ENCODE results near the gene NELFB.

The NELFB gene

DNA sequence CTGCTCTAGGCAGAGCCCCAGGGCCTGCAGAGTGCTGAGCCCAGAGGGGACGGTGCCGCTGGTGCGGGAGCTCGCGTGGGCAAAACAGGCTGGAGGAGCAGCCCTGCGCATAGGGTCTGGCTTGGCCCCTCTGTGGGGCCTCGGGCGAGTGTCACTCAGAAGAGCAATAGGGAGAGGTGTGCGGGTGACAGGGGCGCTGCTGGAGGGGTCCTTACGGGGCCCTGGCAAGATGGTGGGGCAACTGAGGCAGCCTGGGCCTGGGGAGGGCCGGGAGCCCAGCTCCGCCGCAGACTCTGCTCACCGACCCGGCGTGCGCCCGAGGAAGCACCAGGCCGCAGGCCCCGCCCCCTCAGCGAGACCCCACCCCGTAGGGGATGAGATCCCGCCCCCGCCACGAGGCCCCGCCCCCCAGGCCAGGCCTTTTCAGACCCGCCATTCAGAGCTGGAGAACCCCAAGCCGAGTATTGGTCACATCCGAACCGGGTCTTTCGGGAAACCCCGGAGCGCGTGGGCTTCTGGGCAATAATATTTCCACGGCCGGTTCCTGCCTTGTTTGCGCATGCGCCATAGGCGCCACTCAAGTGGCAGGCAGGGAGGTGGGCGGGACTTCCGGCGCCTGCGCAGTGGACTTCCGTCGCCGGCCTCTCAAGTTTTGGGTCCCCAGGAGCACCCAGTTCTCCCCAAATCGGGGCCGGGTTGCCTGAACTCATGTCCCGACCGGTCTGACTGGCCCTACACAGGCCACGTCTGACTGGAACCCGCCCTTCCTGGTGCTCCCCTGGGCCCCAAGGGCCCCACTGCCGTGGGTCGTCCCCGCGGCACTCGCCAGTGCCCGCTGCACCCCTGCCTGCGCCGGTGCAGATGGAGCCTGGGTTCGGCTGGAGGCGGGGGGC is 31.8 kb upstream of the NELFB start:
- DNase-seq: peak; percentile 93 to 96

DNA sequence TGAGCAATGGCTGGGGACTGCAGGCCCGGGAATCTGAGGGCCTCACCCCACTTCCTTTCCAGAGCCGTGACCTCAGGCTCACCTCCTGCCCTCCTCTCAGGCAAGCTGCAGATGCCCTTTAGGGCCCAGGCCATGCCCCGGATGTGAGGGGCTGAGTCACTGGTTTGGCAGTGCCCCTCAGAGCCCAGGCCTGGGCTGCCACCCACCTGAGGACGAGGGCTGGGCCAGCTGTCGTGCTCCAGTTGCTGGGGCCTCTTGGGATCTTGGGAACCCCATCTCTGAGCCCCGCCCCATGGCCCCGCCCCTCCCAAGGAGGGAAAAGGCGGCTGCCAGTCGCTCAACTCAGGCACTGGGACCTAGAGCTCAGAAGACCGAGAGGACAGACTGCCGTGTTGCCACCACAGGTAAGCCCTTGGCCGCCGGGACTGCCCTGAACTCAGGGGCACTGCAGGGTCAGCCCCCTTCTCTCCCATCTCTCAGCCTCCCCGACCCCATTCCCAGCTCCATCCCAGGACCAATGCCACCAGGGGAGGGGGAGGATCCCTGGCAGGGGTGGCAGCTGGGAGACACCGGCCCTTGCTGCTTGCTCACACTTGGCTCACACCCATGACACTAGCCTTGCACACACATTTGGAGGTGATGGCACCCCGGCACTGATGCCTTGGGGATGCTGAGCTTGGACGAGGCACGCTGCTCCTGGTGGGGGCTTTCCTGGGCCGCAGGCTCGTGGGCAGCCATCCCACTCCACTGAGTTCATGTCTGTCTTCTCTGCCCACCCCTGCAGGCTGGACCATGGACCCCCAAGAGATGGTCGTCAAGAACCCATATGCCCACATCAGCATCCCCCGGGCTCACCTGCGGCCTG is 30.1 kb upstream of the NELFB start, which contains the start of gene CYSRT1:
TSS of gene CYSRT1 (plus strand) at position 345 of the 865 bp plus-strand sequence. CDS start at position 793, 448 bp downstream.
- no peak for DNase-seq

DNA sequence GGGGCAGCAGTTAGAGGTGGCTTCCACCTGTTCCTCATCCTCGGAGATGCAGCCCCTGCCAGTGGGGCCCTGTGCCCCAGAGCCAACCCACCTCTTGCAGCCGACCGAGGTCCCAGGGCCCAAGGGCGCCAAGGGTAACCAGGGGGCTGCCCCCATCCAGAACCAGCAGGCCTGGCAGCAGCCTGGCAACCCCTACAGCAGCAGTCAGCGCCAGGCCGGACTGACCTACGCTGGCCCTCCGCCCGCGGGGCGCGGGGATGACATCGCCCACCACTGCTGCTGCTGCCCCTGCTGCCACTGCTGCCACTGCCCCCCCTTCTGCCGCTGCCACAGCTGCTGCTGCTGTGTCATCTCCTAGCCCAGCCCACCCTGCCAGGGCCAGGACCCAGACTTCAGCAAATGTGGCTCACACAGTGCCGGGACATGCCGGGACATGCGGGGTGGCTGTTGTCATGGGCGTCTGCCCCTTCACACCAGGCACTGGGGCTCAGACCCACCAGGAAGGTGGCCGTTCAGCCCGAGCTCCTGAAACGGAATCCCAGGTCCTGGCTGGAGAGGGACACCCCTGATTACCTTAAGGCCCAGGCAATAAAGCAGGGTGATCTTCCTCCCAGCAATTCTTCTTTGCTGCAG is 29.3 kb upstream of the NELFB start:
- no peak for DNase-seq

DNA sequence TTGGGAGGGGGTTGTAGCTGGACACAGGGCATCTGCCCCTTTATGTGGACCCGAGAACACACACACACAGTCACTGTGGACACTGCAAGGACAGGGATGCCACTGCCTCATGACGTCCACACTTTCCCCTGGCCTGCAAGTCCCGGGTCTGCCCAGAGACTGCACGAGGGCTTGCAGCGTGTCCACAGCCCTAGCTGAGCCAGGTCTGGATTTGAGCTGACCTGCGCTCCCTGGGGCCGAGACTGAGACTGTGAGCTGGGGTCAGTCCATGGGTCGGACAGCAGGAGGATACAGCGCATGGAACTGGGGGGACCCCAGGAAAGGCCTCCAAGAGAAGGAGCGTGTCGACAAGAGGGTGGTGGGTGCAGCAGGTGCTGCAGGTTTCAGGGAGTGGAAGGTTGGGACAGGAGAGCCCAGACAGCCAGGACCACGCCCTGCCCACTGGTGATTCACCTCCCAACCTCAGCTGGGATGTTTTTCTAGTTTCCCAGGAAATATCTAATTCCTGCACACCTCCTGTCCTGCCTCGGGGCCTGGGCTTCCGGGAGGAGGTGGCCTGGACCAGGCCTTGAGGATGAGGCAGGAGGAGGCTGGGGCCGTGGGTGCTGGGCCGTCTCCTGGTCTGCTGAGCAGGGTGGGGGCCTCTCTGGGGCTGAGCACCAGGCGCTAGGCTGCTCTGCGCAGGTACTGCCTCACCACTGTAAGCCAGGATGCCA is 28.6 kb upstream of the NELFB start:
- DNase-seq: no peak

DNA sequence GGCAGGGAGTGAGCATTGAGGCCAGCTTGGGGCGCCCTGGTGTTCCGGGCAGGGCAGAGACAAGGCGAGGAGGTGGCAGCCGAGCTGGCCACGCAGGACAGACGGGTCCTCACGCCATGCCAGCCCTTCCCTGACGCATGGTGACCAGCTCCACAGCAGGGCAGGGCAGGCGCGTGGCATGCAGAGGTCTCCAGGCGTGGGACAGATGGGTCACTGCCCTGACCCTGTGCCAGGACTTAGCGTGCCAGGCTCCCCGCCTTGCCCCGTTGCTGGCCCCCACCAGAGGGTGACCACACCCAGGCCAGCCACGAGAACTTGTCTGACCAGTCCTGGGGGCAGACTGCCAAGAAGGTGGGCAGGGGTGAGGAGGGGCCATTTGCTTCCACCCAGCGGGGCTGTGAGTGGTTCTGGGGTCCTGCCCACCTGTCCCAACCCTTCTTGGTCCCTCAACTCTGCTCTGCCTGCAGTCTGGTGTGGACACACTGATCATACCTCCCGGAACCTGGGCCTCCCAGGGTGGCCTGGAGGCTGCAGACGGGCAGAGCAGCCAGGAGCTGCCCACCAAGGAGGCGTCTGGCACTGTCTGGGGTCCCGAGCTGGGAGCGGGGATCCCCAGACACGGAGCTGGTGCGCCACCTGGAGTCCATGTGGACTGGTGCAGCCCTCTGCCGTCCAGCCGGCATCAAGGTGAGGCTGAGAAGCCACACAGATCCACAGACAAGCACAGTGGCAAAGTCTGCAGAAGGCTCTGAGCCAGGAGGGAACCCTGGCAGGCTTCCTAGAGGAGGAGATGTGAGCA is 27.9 kb upstream of the NELFB start, which contains the start of gene RNF224:
TSS of gene RNF224 (plus strand) at position 449 of the 799 bp plus-strand sequence. CDS start 834 bp downstream, outside the sequence.
- DNase-seq: peak; percentile 37 to 48

DNA sequence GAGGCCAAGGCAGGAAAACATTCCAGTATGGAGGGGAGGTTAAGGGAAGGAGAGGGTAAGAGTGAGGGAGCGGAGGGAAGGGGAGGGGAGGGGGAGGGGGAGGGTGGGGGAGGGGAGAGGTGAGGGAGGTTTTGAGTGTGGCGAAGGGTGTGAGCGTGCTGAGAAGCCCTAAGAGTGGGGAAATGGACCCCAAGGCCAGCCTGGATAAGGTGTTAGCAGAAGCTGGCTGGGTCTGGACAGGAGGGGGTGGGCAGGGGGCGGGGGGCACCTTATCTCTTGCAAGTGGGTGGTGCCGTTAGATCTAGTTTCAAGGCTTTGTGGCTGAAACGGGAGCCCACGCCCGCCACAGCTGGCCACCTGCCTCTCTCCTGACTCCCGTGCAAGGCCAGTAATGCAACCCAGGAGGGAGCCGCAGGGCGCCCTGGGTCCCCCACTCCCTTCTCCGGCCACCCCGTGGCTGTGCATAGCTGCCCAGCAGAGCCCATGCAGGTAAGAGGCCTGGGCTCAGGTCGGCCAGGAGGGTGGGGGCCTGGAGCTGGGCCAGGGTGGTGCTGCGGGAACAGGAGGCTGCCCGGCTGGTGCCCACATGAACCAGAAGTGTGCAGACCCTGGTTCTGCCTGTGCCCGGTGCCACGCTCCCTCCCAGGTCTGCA is 27.1 kb upstream of the NELFB start:
- DNase-seq: no peak

DNA sequence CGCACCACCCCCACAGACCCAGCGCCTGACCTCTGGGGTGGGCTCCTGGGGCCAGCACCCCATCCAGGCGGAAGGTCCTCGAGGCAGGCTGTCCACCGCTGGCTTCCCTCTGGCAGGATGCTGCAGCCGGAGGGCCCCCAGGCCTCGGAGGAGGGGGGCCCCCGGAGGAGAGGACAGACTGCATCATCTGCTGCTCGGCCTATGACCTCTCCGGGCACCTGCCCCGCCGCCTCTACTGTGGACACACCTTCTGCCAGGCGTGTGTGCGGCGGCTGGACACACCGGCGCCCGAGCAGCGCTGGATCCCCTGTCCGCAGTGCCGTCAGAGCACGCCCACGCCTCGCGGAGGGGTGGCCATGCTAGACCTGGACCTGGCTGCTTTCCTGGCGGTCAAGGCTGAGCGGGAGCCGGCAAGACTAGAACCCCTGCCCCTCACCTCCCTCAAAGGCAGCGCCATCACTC is 26.6 kb upstream of the NELFB start:
- no peak for DNase-seq

DNA sequence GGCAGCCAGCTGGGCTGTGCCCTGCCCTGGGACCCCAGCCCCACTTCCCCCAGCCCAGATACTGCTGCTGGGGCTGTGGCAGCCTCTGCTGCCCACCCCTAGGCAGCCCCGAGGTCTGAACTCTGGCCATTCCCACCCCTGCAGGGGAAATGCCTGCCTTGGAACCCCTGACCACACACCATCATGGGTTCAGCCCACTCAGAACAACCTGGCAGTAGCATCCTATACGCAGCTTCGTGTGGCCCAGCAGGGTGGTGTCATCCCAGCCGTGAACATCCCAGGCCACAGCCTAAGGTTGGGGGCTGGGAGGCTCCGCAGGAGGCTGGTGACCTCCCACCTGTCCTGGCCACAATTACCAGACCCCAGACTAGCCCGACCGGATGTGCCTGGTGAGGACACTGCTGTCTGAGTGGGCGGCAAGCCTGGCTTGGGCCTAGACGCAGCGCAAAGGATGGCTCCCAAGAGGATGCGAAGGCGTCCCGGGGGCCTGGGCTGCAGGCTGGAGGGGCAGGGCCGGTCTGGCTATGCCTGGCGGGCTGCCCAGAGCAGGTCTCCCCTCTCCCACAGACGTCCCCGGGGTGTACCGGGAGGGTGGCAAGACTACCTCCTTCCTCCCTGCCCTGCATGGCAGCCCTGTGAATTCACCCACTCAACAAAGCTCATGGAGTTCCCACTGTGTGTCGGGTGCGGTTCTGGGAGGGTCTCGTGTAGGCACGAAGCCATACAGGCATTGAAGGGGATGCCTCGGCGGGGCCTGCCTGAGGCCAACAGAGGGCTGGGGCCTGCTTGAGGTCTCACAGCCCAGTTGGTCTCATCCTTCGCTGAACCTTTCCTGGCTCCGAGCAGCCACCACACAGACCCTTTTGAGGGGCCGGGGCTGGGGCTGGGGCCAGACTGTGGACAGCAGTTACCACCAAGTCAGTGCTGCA is 25.9 kb upstream of the NELFB start:
- DNase-seq: no peak

DNA sequence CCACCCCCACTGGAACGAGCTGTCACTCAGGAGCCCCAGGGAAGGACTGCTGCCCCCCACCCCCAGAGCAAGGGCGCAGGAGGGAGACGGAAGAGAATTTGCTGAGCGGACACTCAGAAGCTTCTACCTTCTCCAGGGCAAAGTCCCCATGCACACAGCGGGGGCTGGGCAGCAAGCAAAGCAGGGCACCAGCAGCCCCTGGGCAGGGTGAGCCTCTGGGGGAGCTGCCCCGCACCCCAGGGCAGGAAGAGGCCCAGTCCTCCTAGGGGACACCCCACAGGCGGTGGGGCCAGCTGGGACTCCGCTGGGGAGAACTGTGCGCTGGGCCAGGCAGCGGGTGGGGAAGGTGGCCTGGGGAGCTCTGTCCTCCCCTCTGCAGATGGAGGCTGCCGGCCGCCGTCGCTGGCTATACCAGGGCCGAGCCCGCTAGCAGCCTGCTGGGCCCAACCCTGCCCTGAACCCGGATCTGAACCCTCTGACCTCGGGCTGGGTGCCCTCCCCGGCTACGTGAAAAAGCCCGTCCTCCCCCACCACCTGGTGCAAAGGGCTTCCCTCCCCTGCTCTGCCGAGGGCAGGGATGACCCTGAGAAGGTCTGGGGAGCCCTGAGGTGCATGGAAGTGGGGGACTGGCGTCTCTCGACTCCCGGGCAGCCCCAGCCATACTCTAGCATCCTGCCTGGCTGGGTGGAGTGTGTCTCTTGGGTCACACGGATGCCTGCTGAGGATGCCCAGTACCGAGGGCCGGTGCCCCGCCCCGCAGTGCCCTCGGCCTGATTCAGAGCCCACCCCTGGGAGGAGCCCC is 25.0 kb upstream of the NELFB start:
- no peak for DNase-seq

DNA sequence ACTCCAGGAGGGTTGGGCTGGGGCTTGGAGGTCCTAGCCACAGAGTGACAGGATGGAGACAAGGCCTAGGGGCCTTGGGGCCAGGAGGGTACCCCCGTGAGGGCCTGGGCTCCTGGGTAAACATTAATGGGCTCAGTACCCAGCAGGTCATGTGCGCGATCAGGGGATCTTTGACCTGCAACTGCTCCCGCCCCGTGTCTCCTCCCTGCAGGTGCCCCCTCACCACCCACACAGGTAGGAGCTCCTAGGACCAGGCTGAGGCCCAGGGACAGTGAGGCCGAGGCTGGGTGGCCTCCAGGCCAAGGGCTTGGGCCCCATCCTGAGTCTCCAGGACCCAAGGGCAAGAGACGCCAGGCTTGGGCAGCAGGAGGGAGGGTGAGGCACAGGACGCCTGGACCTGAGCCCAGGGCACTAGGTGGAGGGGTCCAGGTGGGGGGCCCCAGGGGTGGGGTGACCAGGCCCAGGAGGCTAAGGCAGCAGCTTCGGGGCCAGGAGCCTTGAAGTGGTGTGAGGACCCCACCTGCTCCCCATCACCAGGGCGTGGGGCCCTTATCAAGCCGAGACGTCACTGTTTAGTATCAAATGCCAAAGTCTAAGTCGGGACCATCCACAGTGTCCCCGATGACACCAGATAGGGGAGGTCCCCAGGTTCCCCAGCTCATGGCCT is 24.3 kb upstream of the NELFB start, which contains the start of gene SLC34A3:
TSS of gene SLC34A3 (plus strand) at position 197 of the 667 bp plus-strand sequence. CDS start 802 bp downstream, outside the sequence.
- no peak for DNase-seq

DNA sequence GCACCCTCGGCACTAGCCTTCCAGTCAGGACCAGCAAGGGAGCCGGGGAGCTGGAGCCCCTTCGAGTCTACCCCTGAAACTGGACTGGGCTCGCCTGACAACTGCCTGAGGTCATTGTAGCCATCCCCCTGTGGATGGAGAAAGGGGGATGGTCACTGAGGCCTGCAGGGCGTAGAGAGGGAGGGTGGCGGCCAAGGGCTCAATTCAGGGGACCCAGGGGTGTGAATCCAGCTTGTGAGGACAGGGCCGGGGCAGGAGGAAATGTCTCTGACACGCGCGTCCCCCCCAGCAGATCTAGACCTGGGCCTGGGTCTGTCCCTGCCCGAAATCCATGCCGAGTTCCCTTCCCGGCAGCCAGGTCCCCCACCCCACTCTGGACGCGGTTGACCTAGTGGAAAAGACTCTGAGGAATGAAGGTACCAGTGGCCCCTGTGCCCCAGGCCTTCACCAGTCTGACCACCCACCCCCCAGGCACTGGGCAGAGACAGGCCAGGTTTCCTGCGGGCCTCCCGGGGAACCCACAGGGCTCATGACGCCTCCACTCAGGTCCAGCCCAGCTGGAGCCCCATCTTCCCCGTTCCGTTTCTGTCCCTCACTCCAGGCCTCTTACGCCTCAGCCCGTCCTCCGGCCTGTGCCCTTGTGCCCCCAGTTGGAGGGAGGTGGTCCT is 23.6 kb upstream of the NELFB start:
- no peak for DNase-seq

DNA sequence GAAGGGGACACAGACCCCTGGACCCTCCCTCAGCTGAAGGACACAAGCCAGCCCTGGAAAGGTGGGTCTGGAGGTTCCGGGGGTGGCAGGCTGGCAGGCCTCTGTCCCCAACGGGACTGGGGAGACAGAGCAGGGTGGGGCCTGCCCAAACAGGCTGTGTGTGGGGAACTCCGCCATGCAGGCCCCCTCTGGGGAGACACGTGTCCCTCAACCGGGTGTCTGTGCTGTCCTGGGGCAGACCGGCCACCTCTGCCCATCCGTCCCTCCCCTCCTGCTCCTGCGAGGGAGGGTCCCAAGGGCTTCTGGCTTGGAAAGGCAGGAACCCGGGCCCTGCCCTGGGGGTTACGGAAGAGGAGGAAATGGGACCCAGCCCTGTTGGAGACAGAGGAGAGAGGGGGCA is 23.0 kb upstream of the NELFB start:
- no peak for DNase-seq

DNA sequence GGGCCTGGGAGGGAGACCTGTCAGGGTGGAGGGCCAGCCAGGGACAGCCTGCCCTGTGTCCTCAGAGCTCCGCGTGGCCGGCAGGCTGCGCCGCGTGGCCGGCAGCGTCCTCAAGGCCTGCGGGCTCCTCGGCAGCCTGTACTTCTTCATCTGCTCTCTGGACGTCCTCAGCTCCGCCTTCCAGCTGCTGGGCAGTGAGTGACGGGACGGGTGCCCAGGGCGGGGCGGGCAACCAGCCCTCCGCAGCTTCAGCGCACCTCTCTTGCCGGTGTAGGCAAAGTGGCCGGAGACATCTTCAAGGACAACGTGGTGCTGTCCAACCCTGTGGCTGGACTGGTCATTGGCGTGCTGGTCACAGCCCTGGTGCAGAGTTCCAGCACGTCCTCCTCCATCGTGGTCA is 22.6 kb upstream of the NELFB start:
- no peak for DNase-seq

DNA sequence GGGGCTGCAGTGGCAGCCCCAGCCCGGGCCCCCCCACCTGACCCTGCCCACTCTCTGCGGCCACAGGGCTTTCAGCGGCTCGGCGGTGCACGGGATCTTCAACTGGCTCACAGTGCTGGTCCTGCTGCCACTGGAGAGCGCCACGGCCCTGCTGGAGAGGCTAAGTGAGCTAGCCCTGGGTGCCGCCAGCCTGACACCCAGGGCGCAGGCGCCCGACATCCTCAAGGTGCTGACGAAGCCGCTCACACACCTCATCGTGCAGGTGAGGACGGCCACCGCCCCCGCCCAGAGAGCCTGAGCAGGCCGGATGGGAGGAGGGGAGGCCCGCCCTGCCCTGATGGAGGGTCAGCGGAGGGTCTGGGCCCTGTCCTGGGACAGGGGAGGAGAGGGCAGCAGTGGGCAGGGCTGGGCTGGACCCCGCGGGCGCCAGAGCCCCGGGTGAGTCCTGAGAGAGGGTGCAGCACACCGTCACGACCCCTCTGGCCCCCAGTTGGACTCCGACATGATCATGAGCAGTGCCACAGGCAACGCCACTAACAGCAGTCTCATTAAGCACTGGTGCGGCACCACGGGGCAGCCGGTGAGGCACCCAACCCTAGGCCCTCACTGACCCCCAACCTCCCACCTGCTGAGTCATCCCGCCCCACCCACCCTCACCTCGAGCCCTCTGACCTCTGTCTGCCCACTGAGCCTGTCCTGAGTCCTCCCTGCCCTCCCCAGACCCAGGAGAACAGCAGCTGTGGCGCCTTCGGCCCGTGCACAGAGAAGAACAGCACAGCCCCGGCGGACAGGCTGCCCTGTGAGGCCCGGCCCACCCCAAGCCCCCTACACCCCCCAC is 21.8 kb upstream of the NELFB start:
- no peak for DNase-seq

DNA sequence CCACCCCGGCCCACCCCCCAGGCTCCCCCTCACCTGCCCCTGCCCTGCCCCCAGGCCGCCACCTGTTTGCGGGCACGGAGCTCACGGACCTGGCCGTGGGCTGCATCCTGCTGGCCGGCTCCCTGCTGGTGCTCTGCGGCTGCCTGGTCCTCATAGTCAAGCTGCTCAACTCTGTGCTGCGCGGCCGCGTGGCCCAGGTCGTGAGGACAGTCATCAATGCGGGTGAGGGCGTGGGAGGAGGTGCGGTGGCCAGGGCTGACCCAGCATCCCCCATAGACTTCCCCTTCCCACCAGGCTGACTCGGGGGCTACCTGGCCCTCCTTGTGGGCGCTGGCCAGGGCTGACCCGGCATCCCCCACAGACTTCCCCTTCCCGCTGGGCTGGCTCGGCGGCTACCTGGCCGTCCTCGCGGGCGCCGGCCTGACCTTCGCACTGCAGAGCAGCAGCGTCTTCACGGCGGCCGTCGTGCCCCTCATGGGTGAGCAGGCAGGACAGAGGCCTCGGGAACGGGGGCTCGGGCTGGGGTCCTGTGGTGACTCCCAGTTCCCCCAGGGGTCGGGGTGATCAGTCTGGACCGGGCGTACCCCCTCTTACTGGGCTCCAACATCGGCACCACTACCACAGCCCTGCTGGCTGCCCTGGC is 21.0 kb upstream of the NELFB start:
- no peak for DNase-seq

Measured in bone marrow (tissue), 2 donors.